ENCODE results near the gene PSMC6. TPM values are rescaled to one million over a fixed set of nuclear protein-coding genes. Genes with fewer than 3 reads are reported as not detected.
A peak's percentile ranks its signal among the peaks of the same experiment; 100 is the strongest.

Gene PSMC6
- total and polyA plus RNA-seq, 2 of the 13 experiments (the other 11 are each of a cell fraction or from before 2014, with no cell fraction given) = 90.0 to 210 TPM

DNA sequence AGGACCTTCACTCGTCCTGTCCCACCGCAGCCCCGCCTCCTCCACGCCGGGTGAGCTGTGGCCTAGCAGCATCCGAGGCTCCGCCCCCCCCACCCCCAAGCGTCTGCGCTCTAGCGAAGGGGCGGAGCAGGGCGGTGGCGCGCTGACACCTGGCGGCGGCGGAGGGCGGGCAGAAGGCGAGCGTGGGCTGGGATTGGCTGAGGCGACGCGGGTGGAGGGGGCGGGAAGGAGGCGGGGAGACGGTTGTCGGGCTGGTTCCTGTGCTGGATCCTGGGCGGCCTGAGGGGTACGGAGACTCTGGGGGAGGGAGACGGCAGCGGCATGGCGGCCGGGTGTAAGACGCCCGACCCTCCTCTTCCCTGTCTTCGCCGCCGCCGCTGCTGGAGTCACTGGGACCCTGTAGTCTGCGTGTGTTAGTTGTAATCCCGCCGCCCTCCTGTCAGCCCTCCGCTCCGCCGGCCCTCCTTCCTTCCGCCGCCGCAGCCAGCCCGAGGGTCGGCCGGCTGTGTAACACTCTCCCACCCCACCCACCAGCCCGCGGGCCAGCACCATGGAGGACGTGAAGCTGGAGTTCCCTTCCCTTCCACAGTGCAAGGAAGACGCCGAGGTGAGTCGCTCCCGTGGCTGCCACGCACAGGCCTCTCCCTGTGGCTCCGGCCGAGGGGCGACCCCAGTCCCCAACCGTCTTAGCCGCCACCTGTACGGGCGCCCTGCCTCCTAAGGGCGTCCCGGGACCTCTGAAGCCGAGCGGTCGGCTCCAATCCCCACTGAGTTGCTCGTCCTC is 23.1 kb downstream of the PSMC6 start, which contains the start of gene STYX (continued):
- TF ChIP-seq ZFYVE20 (CRISPR knock-in tag; IDR thresholded peaks at IDR 0.05; ENCODE audit: borderline replicate concordance, low read depth) = no peak
- TF ChIP-seq, protein P1, sequence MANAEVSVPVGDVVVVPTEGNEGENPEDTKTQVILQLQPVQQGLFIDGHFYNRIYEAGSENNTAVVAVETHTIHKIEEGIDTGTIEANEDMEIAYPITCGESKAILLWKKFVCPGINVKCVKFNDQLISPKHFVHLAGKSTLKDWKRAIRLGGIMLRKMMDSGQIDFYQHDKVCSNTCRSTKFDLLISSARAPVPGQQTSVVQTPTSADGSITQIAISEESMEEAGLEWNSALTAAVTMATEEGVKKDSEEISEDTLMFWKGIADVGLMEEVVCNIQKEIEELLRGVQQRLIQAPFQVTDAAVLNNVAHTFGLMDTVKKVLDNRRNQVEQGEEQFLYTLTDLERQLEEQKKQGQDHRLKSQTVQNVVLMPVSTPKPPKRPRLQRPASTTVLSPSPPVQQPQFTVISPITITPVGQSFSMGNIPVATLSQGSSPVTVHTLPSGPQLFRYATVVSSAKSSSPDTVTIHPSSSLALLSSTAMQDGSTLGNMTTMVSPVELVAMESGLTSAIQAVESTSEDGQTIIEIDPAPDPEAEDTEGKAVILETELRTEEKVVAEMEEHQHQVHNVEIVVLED (CRISPR knock-in tag; IDR thresholded peaks at IDR 0.05; ENCODE audit: borderline replicate concordance) = peak; percentile 95
- TF ChIP-seq, protein P2, sequence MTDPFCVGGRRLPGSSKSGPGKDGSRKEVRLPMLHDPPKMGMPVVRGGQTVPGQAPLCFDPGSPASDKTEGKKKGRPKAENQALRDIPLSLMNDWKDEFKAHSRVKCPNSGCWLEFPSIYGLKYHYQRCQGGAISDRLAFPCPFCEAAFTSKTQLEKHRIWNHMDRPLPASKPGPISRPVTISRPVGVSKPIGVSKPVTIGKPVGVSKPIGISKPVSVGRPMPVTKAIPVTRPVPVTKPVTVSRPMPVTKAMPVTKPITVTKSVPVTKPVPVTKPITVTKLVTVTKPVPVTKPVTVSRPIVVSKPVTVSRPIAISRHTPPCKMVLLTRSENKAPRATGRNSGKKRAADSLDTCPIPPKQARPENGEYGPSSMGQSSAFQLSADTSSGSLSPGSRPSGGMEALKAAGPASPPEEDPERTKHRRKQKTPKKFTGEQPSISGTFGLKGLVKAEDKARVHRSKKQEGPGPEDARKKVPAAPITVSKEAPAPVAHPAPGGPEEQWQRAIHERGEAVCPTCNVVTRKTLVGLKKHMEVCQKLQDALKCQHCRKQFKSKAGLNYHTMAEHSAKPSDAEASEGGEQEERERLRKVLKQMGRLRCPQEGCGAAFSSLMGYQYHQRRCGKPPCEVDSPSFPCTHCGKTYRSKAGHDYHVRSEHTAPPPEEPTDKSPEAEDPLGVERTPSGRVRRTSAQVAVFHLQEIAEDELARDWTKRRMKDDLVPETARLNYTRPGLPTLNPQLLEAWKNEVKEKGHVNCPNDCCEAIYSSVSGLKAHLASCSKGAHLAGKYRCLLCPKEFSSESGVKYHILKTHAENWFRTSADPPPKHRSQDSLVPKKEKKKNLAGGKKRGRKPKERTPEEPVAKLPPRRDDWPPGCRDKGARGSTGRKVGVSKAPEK (CRISPR knock-in tag; IDR thresholded peaks at IDR 0.05; ENCODE audit: borderline replicate concordance) = no peak
- no peak for TF ChIP-seq ZNF709 (CRISPR knock-in tag; IDR thresholded peaks at IDR 0.05)
- TF ChIP-seq ZNF20 (CRISPR knock-in tag; IDR thresholded peaks at IDR 0.05) = no peak
- 0 out of 2 replicates have a peak, but pooled peaks have one; percentile 43 for TF ChIP-seq ZNF761 (CRISPR knock-in tag; conservative IDR thresholded peaks at IDR 0.05)
- TF ChIP-seq ZNF101 (CRISPR knock-in tag; IDR thresholded peaks at IDR 0.05; ENCODE audit: borderline replicate concordance, low read depth) = no peak
- TF ChIP-seq RBM39 (IDR thresholded peaks at IDR 0.05; ENCODE audit: low read depth, low read length, poor library complexity, severe bottlenecking) = no peak
- no peak; the same call in 1 of the 2 replicates for TF ChIP-seq IRF2 (CRISPR knock-in tag; IDR thresholded peaks at IDR 0.05)
- TF ChIP-seq SOX6 (IDR thresholded peaks at IDR 0.05) = no peak
- TF ChIP-seq SOX6 (CRISPR knock-in tag; IDR thresholded peaks at IDR 0.05) = peak; percentile 47; the same call in 1 of the 2 replicates
- TF ChIP-seq PHF20 (CRISPR knock-in tag; IDR thresholded peaks at IDR 0.05) = no peak
- no peak for TF ChIP-seq ZNF672 (CRISPR knock-in tag; IDR thresholded peaks at IDR 0.05)
- peak; percentile 63 for TF ChIP-seq CBX1 (IDR thresholded peaks at IDR 0.05; ENCODE audit: low read depth)
- no peak for TF ChIP-seq JUND (CRISPR knock-in tag; IDR thresholded peaks at IDR 0.05)
- no peak for TF ChIP-seq SYNCRIP (IDR thresholded peaks at IDR 0.05; ENCODE audit: insufficient read depth, low read depth, low read length)
- no peak for TF ChIP-seq MATR3 (CRISPR knock-in tag; IDR thresholded peaks at IDR 0.05)
- TF ChIP-seq XRCC5 (optimal IDR thresholded peaks at IDR 0.05; ENCODE audit: low read length) = no peak
- TF ChIP-seq ZNF773 (CRISPR knock-in tag; IDR thresholded peaks at IDR 0.05; ENCODE audit: borderline replicate concordance) = no peak; the same call in 1 of the 2 replicates
- no peak for TF ChIP-seq PRMT3 (CRISPR knock-in tag; IDR thresholded peaks at IDR 0.05; ENCODE audit: borderline replicate concordance, low read depth)
- no peak for TF ChIP-seq ZNF557 (CRISPR knock-in tag; IDR thresholded peaks at IDR 0.05)
- TF ChIP-seq FOXO1 (CRISPR knock-in tag; IDR thresholded peaks at IDR 0.05) = no peak
- peak; percentile 65; the same call in 1 of the 2 replicates for TF ChIP-seq RFXAP (CRISPR knock-in tag; IDR thresholded peaks at IDR 0.05; ENCODE audit: borderline replicate concordance)
- no peak for TF ChIP-seq NFIB (CRISPR knock-in tag; IDR thresholded peaks at IDR 0.05; ENCODE audit: borderline replicate concordance)
- no peak; the same call in 1 of the 2 replicates for TF ChIP-seq ZFP41 (CRISPR knock-in tag; IDR thresholded peaks at IDR 0.05; ENCODE audit: borderline replicate concordance)
- TF ChIP-seq KDM3A (CRISPR knock-in tag; IDR thresholded peaks at IDR 0.05; ENCODE audit: low read depth) = no peak
- TF ChIP-seq KLF11 (CRISPR knock-in tag; IDR thresholded peaks at IDR 0.05) = no peak

Measured in HepG2 (cell line).